WTC11 (cell line): ENCODE data around the gene SNAPC4. TPM values are rescaled to one million over a fixed set of nuclear protein-coding genes. Genes with fewer than 3 reads are reported as not detected.
"Not testable (repeated sequence)": the region's sequence is repeated elsewhere in the genome, so short reads cannot be mapped to it uniquely, and the experiment has no call there.

Experiments
- ATAC-seq: fragments of 200-7000 bp; cut with Tn5 transposase; 2 replicates; pipeline ENCODE4 v1.10.0; 2021; ENCODE audit warnings: mild to moderate bottlenecking, moderate library complexity
- CTCF ChIA-PET: fragments of 300-600 bp; sonication (Branson Sonifier 250); formaldehyde crosslinking; loops from one replicate; lab custom pipeline; 2021; ENCODE audit warnings: antibody characterized with exemption; lab: Charles Lee
- POLR2A ChIA-PET: fragments of 350-600 bp; sonication (Branson Sonifier 250); formaldehyde crosslinking; loops from one replicate; lab custom pipeline; 2021; ENCODE audit warnings: antibody characterized with exemption; lab: Charles Lee
- DNase-seq: peaks from one replicate; pipeline ENCODE4 v3.0.0; 2021; ENCODE audit warnings: low spot score
- H3K27ac Mint-ChIP-seq: 2 replicates; pipeline ENCODE4 v1.8.0; 2021; ENCODE audit warnings: mixed read lengths
- H3K27me3 Mint-ChIP-seq: 2 replicates; pipeline ENCODE4 v1.8.0; 2021; ENCODE audit warnings: low read depth, mild to moderate bottlenecking, moderate library complexity, mixed read lengths
- H3K36me3 Mint-ChIP-seq: 2 replicates; pipeline ENCODE4 v1.8.0; 2021; ENCODE audit warnings: mixed read lengths
- H3K4me1 Mint-ChIP-seq: 2 replicates; pipeline ENCODE4 v1.8.0; 2022; ENCODE audit warnings: mixed read lengths
- H3K4me3 Mint-ChIP-seq: 2 replicates; pipeline ENCODE4 v1.8.0; 2021; ENCODE audit warnings: mild to moderate bottlenecking, moderate library complexity, mixed read lengths
- H3K9me3 Mint-ChIP-seq: 2 replicates; pipeline ENCODE4 v1.8.0; 2021; ENCODE audit warnings: mixed read lengths
- CREB1 ChIP-seq: sonication (generic); formaldehyde crosslinking; IDR thresholded peaks from 2 replicates; pipeline ENCODE4 v1.8.0; 2023; ENCODE audit warnings: mild to moderate bottlenecking, missing genetic modification reagents
- EMX1 ChIP-seq: fragments of 250-450 bp; sonication (Bioruptor Pico); IDR thresholded peaks from 2 replicates; pipeline ENCODE4 v1.8.0; 2021; ENCODE audit warnings: mild to moderate bottlenecking
- ETV6 ChIP-seq: sonication (generic); formaldehyde crosslinking; IDR thresholded peaks from 2 replicates; pipeline ENCODE4 v1.8.1; 2022; ENCODE audit warnings: mild to moderate bottlenecking, missing genetic modification reagents
- GABPB1 ChIP-seq: sonication (generic); formaldehyde crosslinking; IDR thresholded peaks from 2 replicates; pipeline ENCODE4 v1.8.1; 2023; ENCODE audit warnings: mild to moderate bottlenecking, missing genetic modification reagents
- KAT7 ChIP-seq: sonication (generic); formaldehyde crosslinking; IDR thresholded peaks from 2 replicates; pipeline ENCODE4 v1.8.1; 2023; ENCODE audit warnings: missing genetic modification reagents, mild to moderate bottlenecking, borderline replicate concordance
- NFE2L1 ChIP-seq: sonication (generic); formaldehyde crosslinking; IDR thresholded peaks from 2 replicates; pipeline ENCODE4 v1.8.1; 2023; ENCODE audit warnings: missing genetic modification reagents
- NR1H2 ChIP-seq: sonication (generic); formaldehyde crosslinking; IDR thresholded peaks from 2 replicates; pipeline ENCODE4 v1.9.0; 2021; ENCODE audit warnings: mild to moderate bottlenecking, moderate library complexity, missing genetic modification reagents
- NR2C2 ChIP-seq: sonication (generic); formaldehyde crosslinking; IDR thresholded peaks from 2 replicates; pipeline ENCODE4 v1.8.0; 2022; ENCODE audit warnings: mild to moderate bottlenecking, missing genetic modification reagents
- NR3C1 ChIP-seq: sonication (generic); formaldehyde crosslinking; conservative IDR thresholded peaks from 2 replicates; pipeline ENCODE4 v1.8.1; 2023; ENCODE audit warnings: low read depth, mild to moderate bottlenecking, missing genetic modification reagents
- RORB ChIP-seq: fragments of 250-450 bp; sonication (Bioruptor Pico); IDR thresholded peaks from 2 replicates; pipeline ENCODE4 v1.9.0; 2021; ENCODE audit warnings: mild to moderate bottlenecking
- SOX15 ChIP-seq: fragments of 250-450 bp; sonication (Bioruptor Pico); IDR thresholded peaks from 2 replicates; pipeline ENCODE4 v1.9.0; 2021; ENCODE audit warnings: mild to moderate bottlenecking
- SP1 ChIP-seq: sonication (generic); formaldehyde crosslinking; conservative IDR thresholded peaks from 2 replicates; pipeline ENCODE4 v1.8.1; 2022; ENCODE audit warnings: missing genetic modification reagents
- TEAD1 ChIP-seq: sonication (generic); formaldehyde crosslinking; IDR thresholded peaks from 2 replicates; pipeline ENCODE4 v1.8.0; 2022; ENCODE audit warnings: mild to moderate bottlenecking, missing genetic modification reagents
- TP53 ChIP-seq: sonication (generic); formaldehyde crosslinking; IDR thresholded peaks from 2 replicates; pipeline ENCODE4 v1.8.1; 2023; ENCODE audit warnings: mild to moderate bottlenecking, missing genetic modification reagents
- ZNF121 ChIP-seq: sonication (generic); formaldehyde crosslinking; IDR thresholded peaks from 2 replicates; pipeline ENCODE4 v1.8.0; 2023; ENCODE audit warnings: missing genetic modification reagents
- ZNF317 ChIP-seq: sonication (generic); formaldehyde crosslinking; IDR thresholded peaks from 2 replicates; pipeline ENCODE4 v1.8.1; 2023; ENCODE audit warnings: low read depth, mild to moderate bottlenecking, moderate library complexity, missing genetic modification reagents, borderline replicate concordance
- total RNA-seq: library from RNA; stranded (reverse); gene quantifications from 3 replicates; pipeline ENCODE4 v1.2.3, GENCODE V29; 2021
- TF ChIP-seq, protein P1 (sequence below): sonication (generic); formaldehyde crosslinking; IDR thresholded peaks from 2 replicates; pipeline ENCODE4 v1.8.0; 2022; ENCODE audit warnings: mild to moderate bottlenecking, missing genetic modification reagents
- TF ChIP-seq, protein P2 (sequence below): sonication (generic); formaldehyde crosslinking; IDR thresholded peaks from 2 replicates; pipeline ENCODE4 v1.8.0; 2023; ENCODE audit warnings: missing genetic modification reagents, mild to moderate bottlenecking, borderline replicate concordance
- TF ChIP-seq, protein P3 (sequence below): fragments of 250-450 bp; sonication (Bioruptor Pico); IDR thresholded peaks from 2 replicates; pipeline ENCODE4 v2.1.2; 2022; ENCODE audit warnings: mild to moderate bottlenecking, moderate library complexity

Gene SNAPC4
- total RNA-seq, 1 experiment from 2014 or later = 22.8 TPM

DNA sequence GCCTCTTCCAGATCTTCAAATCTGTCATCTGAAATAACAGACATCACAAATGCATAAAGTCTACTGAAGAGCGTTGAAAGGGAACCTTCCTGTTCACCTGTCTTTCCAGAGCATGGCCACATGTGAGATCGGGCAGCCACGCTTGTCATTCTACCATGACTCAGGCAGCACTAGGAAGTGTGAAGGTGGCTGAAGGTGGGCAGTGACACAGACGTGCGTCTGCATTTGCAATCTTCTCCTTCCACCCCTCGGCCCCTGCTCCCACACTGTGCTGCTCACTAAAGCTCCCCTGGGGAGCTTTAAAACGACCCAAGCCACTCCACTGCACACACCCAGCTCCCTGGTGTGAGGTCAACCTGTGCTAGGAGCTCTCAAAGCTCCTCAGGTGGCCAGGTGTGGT is 7.9 kb upstream of the SNAPC4 start:
- Mint-ChIP-seq H3K36me3 (peaks cover 64% of the 10 kb centered on the region), H3K9me3 (no peaks in the 10 kb centered on the region), H3K27me3 (no peaks in the 10 kb centered on the region), H3K27ac (peak overlapping the region; percentile 46; the same call in 1 of the 2 replicates), H3K4me3 (peak overlapping the region; percentile 24; the same call in 1 of the 2 replicates), H3K4me1 (peaks cover 27% of the 10 kb centered on the region)
- POLR2A ChIA-PET = interaction anchor here (1.1 kb wide), 1 partner anchor 219 kb away, joined by 3 read pairs; no protein-coding TSS in a partner anchor
- ATAC-seq = no peak
- CTCF ChIA-PET = interaction anchor here (1.2 to 2.4 kb wide), 2 partner anchors 7 to 17 kb away, joined by 3 to 11 read pairs; no protein-coding TSS in a partner anchor
- no peak for DNase-seq
- TF ChIP-seq ZNF121 (CRISPR knock-in tag) (no peak), ZNF317 (CRISPR knock-in tag) (no peak), TP53 (CRISPR knock-in tag) (no peak), SP1 (no peak), NR3C1 (CRISPR knock-in tag) (no peak), KAT7 (CRISPR knock-in tag) (no peak), NFE2L1 (CRISPR knock-in tag) (no peak), GABPB1 (CRISPR knock-in tag) (no peak), NR2C2 (CRISPR knock-in tag) (no peak), SOX15 (CRISPR knock-in tag) (no peak), NR1H2 (CRISPR knock-in tag) (no peak), RORB (no peak), CREB1 (CRISPR knock-in tag) (no peak), ETV6 (CRISPR knock-in tag) (no peak), TEAD1 (no peak), EMX1 (no peak)
- TF ChIP-seq, protein P1, sequence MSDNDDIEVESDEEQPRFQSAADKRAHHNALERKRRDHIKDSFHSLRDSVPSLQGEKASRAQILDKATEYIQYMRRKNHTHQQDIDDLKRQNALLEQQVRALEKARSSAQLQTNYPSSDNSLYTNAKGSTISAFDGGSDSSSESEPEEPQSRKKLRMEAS (CRISPR knock-in tag) = no peak
- TF ChIP-seq, protein P2, sequence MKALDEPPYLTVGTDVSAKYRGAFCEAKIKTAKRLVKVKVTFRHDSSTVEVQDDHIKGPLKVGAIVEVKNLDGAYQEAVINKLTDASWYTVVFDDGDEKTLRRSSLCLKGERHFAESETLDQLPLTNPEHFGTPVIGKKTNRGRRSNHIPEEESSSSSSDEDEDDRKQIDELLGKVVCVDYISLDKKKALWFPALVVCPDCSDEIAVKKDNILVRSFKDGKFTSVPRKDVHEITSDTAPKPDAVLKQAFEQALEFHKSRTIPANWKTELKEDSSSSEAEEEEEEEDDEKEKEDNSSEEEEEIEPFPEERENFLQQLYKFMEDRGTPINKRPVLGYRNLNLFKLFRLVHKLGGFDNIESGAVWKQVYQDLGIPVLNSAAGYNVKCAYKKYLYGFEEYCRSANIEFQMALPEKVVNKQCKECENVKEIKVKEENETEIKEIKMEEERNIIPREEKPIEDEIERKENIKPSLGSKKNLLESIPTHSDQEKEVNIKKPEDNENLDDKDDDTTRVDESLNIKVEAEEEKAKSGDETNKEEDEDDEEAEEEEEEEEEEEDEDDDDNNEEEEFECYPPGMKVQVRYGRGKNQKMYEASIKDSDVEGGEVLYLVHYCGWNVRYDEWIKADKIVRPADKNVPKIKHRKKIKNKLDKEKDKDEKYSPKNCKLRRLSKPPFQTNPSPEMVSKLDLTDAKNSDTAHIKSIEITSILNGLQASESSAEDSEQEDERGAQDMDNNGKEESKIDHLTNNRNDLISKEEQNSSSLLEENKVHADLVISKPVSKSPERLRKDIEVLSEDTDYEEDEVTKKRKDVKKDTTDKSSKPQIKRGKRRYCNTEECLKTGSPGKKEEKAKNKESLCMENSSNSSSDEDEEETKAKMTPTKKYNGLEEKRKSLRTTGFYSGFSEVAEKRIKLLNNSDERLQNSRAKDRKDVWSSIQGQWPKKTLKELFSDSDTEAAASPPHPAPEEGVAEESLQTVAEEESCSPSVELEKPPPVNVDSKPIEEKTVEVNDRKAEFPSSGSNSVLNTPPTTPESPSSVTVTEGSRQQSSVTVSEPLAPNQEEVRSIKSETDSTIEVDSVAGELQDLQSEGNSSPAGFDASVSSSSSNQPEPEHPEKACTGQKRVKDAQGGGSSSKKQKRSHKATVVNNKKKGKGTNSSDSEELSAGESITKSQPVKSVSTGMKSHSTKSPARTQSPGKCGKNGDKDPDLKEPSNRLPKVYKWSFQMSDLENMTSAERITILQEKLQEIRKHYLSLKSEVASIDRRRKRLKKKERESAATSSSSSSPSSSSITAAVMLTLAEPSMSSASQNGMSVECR (CRISPR knock-in tag) = no peak
- TF ChIP-seq, protein P3, sequence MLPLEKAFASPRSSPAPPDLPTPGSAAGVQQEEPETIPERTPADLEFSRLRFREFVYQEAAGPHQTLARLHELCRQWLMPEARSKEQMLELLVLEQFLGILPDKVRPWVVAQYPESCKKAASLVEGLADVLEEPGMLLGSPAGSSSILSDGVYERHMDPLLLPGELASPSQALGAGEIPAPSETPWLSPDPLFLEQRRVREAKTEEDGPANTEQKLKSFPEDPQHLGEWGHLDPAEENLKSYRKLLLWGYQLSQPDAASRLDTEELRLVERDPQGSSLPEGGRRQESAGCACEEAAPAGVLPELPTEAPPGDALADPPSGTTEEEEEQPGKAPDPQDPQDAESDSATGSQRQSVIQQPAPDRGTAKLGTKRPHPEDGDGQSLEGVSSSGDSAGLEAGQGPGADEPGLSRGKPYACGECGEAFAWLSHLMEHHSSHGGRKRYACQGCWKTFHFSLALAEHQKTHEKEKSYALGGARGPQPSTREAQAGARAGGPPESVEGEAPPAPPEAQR (CRISPR knock-in tag) = no peak

GRCh38 chr9:136407061-136407460 is 7.1 kb upstream of the SNAPC4 start:
- DNase-seq, H3K4me3 Mint-ChIP-seq, H3K27me3 Mint-ChIP-seq, CTCF ChIA-PET, ATAC-seq, H3K27ac Mint-ChIP-seq, H3K9me3 Mint-ChIP-seq: not testable (repeated sequence)
- POLR2A ChIA-PET = interaction anchor here (1.1 kb wide), 1 partner anchor 220 kb away, joined by 3 read pairs; no protein-coding TSS in a partner anchor
- Mint-ChIP-seq H3K36me3 (peaks cover 63% of the 10 kb centered on the region), H3K4me1 (peaks cover 25% of the 10 kb centered on the region)

GRCh38 chr9:136405904-136406303 is 5.9 kb upstream of the SNAPC4 start:
- H3K4me1 Mint-ChIP-seq = peaks cover 16% of the 10 kb centered on the region
- H3K27ac Mint-ChIP-seq, H3K9me3 Mint-ChIP-seq, H3K4me3 Mint-ChIP-seq, H3K27me3 Mint-ChIP-seq, CTCF ChIA-PET, DNase-seq, ATAC-seq, POLR2A ChIA-PET: not testable (repeated sequence)
- peaks cover 59% of the 10 kb centered on the region for H3K36me3 Mint-ChIP-seq
